Panc1 (cell line): Measurements from ENCODE around the gene AKAP6. TPM values are rescaled to one million over a fixed set of nuclear protein-coding genes. Genes with fewer than 3 reads are reported as not detected.

Experiments
- ATAC-seq: fragments of 200-7000 bp; cut with Tn5 transposase; 2 replicates; pipeline ENCODE4 v1.9.1; 2020; ENCODE audit warnings: mild to moderate bottlenecking, moderate library complexity
- BruUV-seq: library from RNA; stranded (reverse); fragments of 400-500 nt; replicated peaks from 2 replicates; lab custom pipeline; 2021; lab: Mats Ljungman, UMichigan
- CTCF ChIA-PET: fragments of 300-600 bp; sonication (Branson Sonifier 250); formaldehyde crosslinking; loops from one replicate; lab custom pipeline; 2022; ENCODE audit warnings: antibody characterized with exemption; lab: Charles Lee
- POLR2A ChIA-PET: fragments of 300-600 bp; sonication (Branson Sonifier 250); formaldehyde crosslinking; loops from one replicate; lab custom pipeline; 2022; ENCODE audit warnings: antibody characterized with exemption; lab: Charles Lee
- DNase-seq: peaks from one replicate; pipeline ENCODE4 v3.0.0-alpha.2; 2010; ENCODE audit warnings: low read depth, low spot score
- H3K27ac ChIP-seq: 2 replicates; pipeline ENCODE4 v1.5.1; 2011; ENCODE audit warnings: mild to moderate bottlenecking, low read length, inconsistent platforms
- H3K27me3 ChIP-seq: fragments of 200-500 bp; sonication (Bioruptor generic); 2 replicates; pipeline ENCODE4 v1.6.0; 2014; ENCODE audit warnings: low read length, inconsistent platforms; ENCODE audit not compliant: control insufficient read depth, insufficient read depth
- H3K36me3 ChIP-seq: fragments of 200-500 bp; sonication (Bioruptor generic); 2 replicates; pipeline ENCODE4 v1.5.1; 2014; ENCODE audit warnings: inconsistent platforms, mild to moderate bottlenecking, low read length, moderate library complexity; ENCODE audit not compliant: control insufficient read depth, insufficient read depth
- H3K4me1 ChIP-seq: 2 replicates; pipeline ENCODE4 v1.5.1; 2011; ENCODE audit warnings: inconsistent platforms, mild to moderate bottlenecking, low read length, moderate library complexity; ENCODE audit not compliant: control insufficient read depth, insufficient read depth
- H3K4me3 ChIP-seq, 2 experiments: 2 replicates each; pipeline ENCODE4 v1.5.1; 2011 to 2012; ENCODE audit warnings: low read depth in 2 of 2, low read length in 2 of 2, mild to moderate bottlenecking in 2 of 2, inconsistent platforms in 1 of 2, moderate library complexity in 1 of 2
- H3K9me3 ChIP-seq: fragments of 200-500 bp; sonication (Bioruptor generic); 2 replicates; pipeline ENCODE4 v1.5.1; 2014; ENCODE audit warnings: low read depth, mild to moderate bottlenecking, inconsistent platforms, low read length, moderate library complexity; ENCODE audit not compliant: control insufficient read depth, insufficient read depth
- CTCF ChIP-seq: fragments of 450-650 bp; IDR thresholded peaks from 2 replicates; pipeline ENCODE4 v1.5.1; 2017; ENCODE audit warnings: mild to moderate bottlenecking
- POLR2AphosphoS5 ChIP-seq: IDR thresholded peaks from 2 replicates; pipeline ENCODE4 v1.6.1; 2012; ENCODE audit warnings: mild to moderate bottlenecking, low read depth, low read length, moderate library complexity
- SIN3A ChIP-seq: IDR thresholded peaks from 2 replicates; pipeline ENCODE4 v1.6.1; 2012; ENCODE audit warnings: low read depth, mild to moderate bottlenecking, low read length, moderate library complexity, borderline replicate concordance; ENCODE audit not compliant: insufficient read depth
- TCF7L2 ChIP-seq: IDR thresholded peaks from 2 replicates; pipeline ENCODE4 v1.6.1; 2011; ENCODE audit warnings: mild to moderate bottlenecking, low read depth, low read length, inconsistent platforms
- in situ Hi-C: cut with HindIII; loops from 2 replicates; pipeline ENCODE4 v1.10.0; 2016; ENCODE audit warnings: low sequenced_read_pairs, low pct_unique_long_range_greater_than_20kb
- intact Hi-C: fragments of 100-400 bp; cut with micrococcal nuclease; formaldehyde crosslinking; loops from one replicate; pipeline ENCODE4 v1.10.0; 2022; ENCODE audit not compliant: unreplicated experiment
- total RNA-seq: library from RNA; stranded (reverse); gene quantifications from one replicate; pipeline ENCODE4 v1.2.1, GENCODE V29; 2021; ENCODE audit not compliant: unreplicated experiment
- TF ChIP-seq, protein P1 (sequence below), 2 experiments: IDR thresholded peaks; 2 replicates each; pipeline ENCODE4 v1.6.1; 2011 to 2012; ENCODE audit warnings: low read depth in 2 of 2, control low read depth in 1 of 2, low read length in 1 of 2, mild to moderate bottlenecking in 1 of 2, moderate library complexity in 1 of 2; ENCODE audit not compliant: insufficient read depth in 1 of 2

AKAP6 gene
- total RNA-seq, 1 experiment from 2014 or later: 0.82 TPM

DNA sequence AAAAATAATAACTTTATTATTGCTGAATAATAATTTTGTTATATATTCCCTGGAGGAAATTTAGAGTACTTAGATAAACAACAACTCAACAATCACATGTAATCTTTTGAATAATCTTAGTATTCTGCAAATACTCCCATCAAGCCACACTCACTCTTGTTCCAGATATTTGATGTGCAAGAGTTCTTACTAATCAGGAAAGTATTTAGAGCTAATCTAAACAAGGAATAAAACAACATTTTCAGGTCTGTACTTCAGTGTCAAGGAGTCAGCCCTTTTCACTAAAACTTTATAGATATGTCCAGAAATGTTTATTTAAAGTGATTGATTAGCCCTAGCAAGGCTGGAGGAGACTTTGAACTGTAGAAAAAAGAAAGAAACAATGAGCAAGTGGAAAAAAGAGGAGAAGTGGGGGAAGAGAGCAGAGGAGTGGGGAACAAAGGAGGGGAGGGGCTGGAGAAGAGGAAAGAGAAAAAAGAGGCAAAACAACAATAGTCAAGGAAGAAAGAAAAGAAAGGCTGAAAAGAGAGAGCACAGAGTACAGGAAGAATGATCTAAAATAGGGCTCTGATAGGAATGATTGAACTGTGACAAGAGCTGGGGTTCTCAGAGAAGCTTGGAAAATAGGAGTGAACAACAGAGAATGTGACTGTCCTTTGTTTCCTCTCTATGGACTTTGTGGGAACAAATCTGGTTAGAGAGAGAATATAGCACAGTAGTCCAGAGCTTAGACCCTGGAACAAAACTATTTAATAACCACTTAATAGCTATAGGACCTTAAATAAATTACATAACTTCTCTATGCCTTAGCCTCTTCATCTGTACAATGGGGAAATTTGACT, 238.7 kb downstream of the AKAP6 start:
- H3K4me3 ChIP-seq: no peak overlapping the region
- no peaks in the 10 kb centered on the region for H3K9me3 ChIP-seq
- H3K27ac ChIP-seq: no peak overlapping the region
- no peaks in the 10 kb centered on the region for H3K27me3 ChIP-seq
- DNase-seq (no peak), ATAC-seq (no peak)
- H3K4me1 ChIP-seq: no peaks in the 10 kb centered on the region
- CTCF ChIA-PET: no interaction called here
- H3K36me3 ChIP-seq: no peaks in the 10 kb centered on the region
- TF ChIP-seq TCF7L2 (no peak), POLR2AphosphoS5 (no peak), CTCF (no peak), SIN3A (no peak)
- TF ChIP-seq, protein P1, sequence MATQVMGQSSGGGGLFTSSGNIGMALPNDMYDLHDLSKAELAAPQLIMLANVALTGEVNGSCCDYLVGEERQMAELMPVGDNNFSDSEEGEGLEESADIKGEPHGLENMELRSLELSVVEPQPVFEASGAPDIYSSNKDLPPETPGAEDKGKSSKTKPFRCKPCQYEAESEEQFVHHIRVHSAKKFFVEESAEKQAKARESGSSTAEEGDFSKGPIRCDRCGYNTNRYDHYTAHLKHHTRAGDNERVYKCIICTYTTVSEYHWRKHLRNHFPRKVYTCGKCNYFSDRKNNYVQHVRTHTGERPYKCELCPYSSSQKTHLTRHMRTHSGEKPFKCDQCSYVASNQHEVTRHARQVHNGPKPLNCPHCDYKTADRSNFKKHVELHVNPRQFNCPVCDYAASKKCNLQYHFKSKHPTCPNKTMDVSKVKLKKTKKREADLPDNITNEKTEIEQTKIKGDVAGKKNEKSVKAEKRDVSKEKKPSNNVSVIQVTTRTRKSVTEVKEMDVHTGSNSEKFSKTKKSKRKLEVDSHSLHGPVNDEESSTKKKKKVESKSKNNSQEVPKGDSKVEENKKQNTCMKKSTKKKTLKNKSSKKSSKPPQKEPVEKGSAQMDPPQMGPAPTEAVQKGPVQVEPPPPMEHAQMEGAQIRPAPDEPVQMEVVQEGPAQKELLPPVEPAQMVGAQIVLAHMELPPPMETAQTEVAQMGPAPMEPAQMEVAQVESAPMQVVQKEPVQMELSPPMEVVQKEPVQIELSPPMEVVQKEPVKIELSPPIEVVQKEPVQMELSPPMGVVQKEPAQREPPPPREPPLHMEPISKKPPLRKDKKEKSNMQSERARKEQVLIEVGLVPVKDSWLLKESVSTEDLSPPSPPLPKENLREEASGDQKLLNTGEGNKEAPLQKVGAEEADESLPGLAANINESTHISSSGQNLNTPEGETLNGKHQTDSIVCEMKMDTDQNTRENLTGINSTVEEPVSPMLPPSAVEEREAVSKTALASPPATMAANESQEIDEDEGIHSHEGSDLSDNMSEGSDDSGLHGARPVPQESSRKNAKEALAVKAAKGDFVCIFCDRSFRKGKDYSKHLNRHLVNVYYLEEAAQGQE (IDR thresholded peaks at IDR 0.05; ENCODE audit: insufficient read depth in 1 of 2, low read depth in 2 of 2, low read length in 1 of 2): no peak
- in situ Hi-C loops: no loop called here
- POLR2A ChIA-PET: no interaction called here
- intact Hi-C loops: no loop called here
- no TSS peak for BruUV-seq

DNA sequence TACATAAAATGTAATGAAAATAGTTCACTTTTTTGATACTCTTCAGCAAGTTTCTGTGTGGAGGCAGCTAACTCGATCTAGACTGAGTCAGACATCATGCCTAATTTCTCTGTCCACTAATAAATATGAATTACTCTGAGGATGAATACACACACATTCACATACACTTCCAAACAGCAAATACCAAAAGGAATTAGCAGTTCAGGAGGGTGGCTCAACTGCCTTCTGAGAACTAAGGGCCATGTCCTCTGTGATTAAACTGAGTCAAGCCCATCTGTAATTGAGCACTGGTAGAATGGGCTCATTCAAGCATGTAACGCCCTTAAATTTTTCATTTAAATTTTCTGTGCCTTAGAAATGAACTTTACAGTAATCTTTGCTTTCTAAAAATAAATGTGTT, 242.5 kb downstream of the AKAP6 start:
- H3K27me3 ChIP-seq: no peaks in the 10 kb centered on the region
- TF ChIP-seq SIN3A (no peak), POLR2AphosphoS5 (no peak), TCF7L2 (no peak), CTCF (no peak)
- TF ChIP-seq, protein P1 (IDR thresholded peaks at IDR 0.05; ENCODE audit: insufficient read depth in 1 of 2, low read depth in 2 of 2, low read length in 1 of 2): no peak
- ATAC-seq (no peak), DNase-seq (no peak)
- in situ Hi-C loops (no loop called here), intact Hi-C loops (no loop called here)
- no peaks in the 10 kb centered on the region for H3K36me3 ChIP-seq
- ChIA-PET CTCF (no interaction called here), POLR2A (no interaction called here)
- no peak overlapping the region for H3K4me3 ChIP-seq
- no peaks in the 10 kb centered on the region for H3K9me3 ChIP-seq
- no peak overlapping the region for H3K27ac ChIP-seq
- no peaks in the 10 kb centered on the region for H3K4me1 ChIP-seq
- no TSS peak for BruUV-seq
